HepG2 (cell line): ENCODE results near the gene TBCD. TPM values are rescaled to one million over a fixed set of nuclear protein-coding genes. Genes with fewer than 3 reads are reported as not detected.

Experiments used
- ATAC-seq: fragments of 200-7000 bp; cut with Tn5 transposase; 3 replicates; pipeline ENCODE4 v1.9.1; 2020; ENCODE audit warnings: mild to moderate bottlenecking, moderate library complexity
- BruUV-seq: library from RNA; stranded (reverse); fragments of 400-500 nt; replicated peaks from 2 replicates; lab custom pipeline; 2021; lab: Mats Ljungman, UMichigan
- CTCF ChIA-PET: fragments of 300-600 bp; formaldehyde crosslinking; extraction: SDS; loops from one replicate; lab custom pipeline; 2021; ENCODE audit warnings: low total read pairs, inconsistent platforms, low intra/inter-chr PET ratio; lab: Yijun Ruan, JAX
- POLR2A ChIA-PET: fragments of 350-600 bp; sonication (Branson Sonifier 250); formaldehyde crosslinking; loops from one replicate; lab custom pipeline; 2020; ENCODE audit warnings: antibody characterized with exemption, inconsistent platforms; lab: Yijun Ruan, JAX
- DNase-seq: peaks from one replicate; pipeline ENCODE4 v3.0.0-alpha.2; 2015; ENCODE audit warnings: low spot score
- FAIRE-seq: peaks from 3 replicates; lab custom pipeline; 2011; peaks lifted over from hg19 to GRCh38; lab: Jason Lieb, UNC
- H2AFZ ChIP-seq: one replicate; pipeline ENCODE4 v1.6.1; 2011; ENCODE audit warnings: low read length, inconsistent platforms
- H3K27ac ChIP-seq: fragments of 300-600 bp; 3 replicates; pipeline ENCODE4 v1.8.0; 2011; ENCODE audit warnings: mixed run types, mild to moderate bottlenecking, mixed read lengths, low read length, inconsistent platforms; ENCODE audit not compliant: insufficient read depth; ENCODE audit errors: extremely low read length
- H3K27me3 ChIP-seq, 2 experiments: fragments of 200-600 bp in 1 of 2; 2 replicates in 1 of 2; 3 replicates in 1 of 2; pipeline versions ENCODE4 v1.6.0 to v1.8.0; 2011; ENCODE audit warnings: low read length in 2 of 2, mild to moderate bottlenecking in 2 of 2, moderate library complexity in 2 of 2, inconsistent platforms in 1 of 2; ENCODE audit not compliant: insufficient read depth in 2 of 2, control insufficient read depth in 1 of 2
- H3K36me3 ChIP-seq, 2 experiments: fragments of 200-600 bp in 1 of 2; replicated peaks in 1 of 2; 2 replicates in 1 of 2; 3 replicates in 1 of 2; pipeline versions ENCODE4 v1.5.1 to v1.8.0; 2011; ENCODE audit warnings: low read length in 2 of 2, inconsistent platforms in 1 of 2; ENCODE audit not compliant: insufficient read depth in 2 of 2, control insufficient read depth in 1 of 2
- H3K4me1 ChIP-seq: 2 replicates; pipeline ENCODE4 v1.5.1; 2012; ENCODE audit warnings: low read length, inconsistent platforms; ENCODE audit not compliant: insufficient read depth
- H3K4me2 ChIP-seq: 2 replicates; pipeline ENCODE4 v1.6.0; 2011; ENCODE audit warnings: low read depth, low read length, inconsistent platforms
- H3K4me3 ChIP-seq, 3 experiments: fragments of 200-600 bp in 1 of 3; sonication (generic), shearing (Covaris generic) in 1 of 3; replicated peaks in 1 of 3; 2 replicates each; pipeline ENCODE4 v1.5.1; 2011 to 2016; ENCODE audit warnings: low read length in 3 of 3, inconsistent platforms in 2 of 3, low read depth in 2 of 3, mild to moderate bottlenecking in 2 of 3, control low read depth in 1 of 3, mixed read lengths in 1 of 3; ENCODE audit not compliant: insufficient read depth in 1 of 3
- H3K79me2 ChIP-seq: one replicate; pipeline ENCODE4 v1.6.1; 2011; ENCODE audit warnings: low read length, inconsistent platforms; ENCODE audit not compliant: insufficient read depth
- H3K9ac ChIP-seq: 2 replicates; pipeline ENCODE4 v1.6.0; 2011; ENCODE audit warnings: mild to moderate bottlenecking, low read depth, low read length, inconsistent platforms; ENCODE audit not compliant: insufficient read depth
- H3K9me3 ChIP-seq: 2 replicates; pipeline ENCODE4 v1.5.1; 2012; ENCODE audit warnings: mild to moderate bottlenecking, low read length
- H4K20me1 ChIP-seq: 2 replicates; pipeline ENCODE4 v1.6.0; 2011; ENCODE audit warnings: inconsistent platforms, mild to moderate bottlenecking, low read length, moderate library complexity; ENCODE audit not compliant: insufficient read depth
- BRCA1 ChIP-seq: sonication (generic); formaldehyde crosslinking; IDR thresholded peaks from 2 replicates; pipeline ENCODE4 v1.4.0; 2020; ENCODE audit warnings: missing genetic modification reagents
- SMAD3 ChIP-seq: sonication (generic); formaldehyde crosslinking; IDR thresholded peaks from 2 replicates; pipeline ENCODE4 v1.4.0; 2020; ENCODE audit warnings: missing genetic modification reagents
- ZNF501 ChIP-seq: sonication (generic); formaldehyde crosslinking; IDR thresholded peaks from 2 replicates; pipeline ENCODE4 v1.5.1; 2020; ENCODE audit warnings: mild to moderate bottlenecking, moderate library complexity, missing genetic modification reagents
- WGBS: methylation state at CpG from one replicate; pipeline ENCODE4 v1.1.6; 2017; ENCODE audit warnings: low lambda C conversion rate; 5-methylcytosine and 5-hydroxymethylcytosine counted together
- in situ Hi-C: cut with HindIII; loops from 2 replicates; pipeline ENCODE4 v1.10.0; 2017; ENCODE audit warnings: low pct_unique_long_range_greater_than_20kb; ENCODE audit not compliant: extremely low pct_ligation_motif_present
- intact Hi-C: fragments of 100-400 bp; cut with micrococcal nuclease; formaldehyde crosslinking; loops from one replicate; pipeline ENCODE4 v1.10.0; 2022; ENCODE audit not compliant: unreplicated experiment
- polyA plus RNA-seq, 8 experiments: library from polyadenylated mRNA; depleted of rRNA in 3 of 8; stranded (reverse) in 7 of 8; unstranded in 1 of 8; fragments of >200 nt; fragmentation: Illumina TruSeq in 4 of 8; extraction: Trizol in 4 of 8; gene quantifications; 2 replicates each; pipeline versions ENCODE4 v1.2.1 to v1.2.3, GENCODE V29; 2011 to 2016; ENCODE audit warnings: low read depth in 4 of 8, missing spikeins in 1 of 8, mixed read lengths in 1 of 8; ENCODE audit not compliant: insufficient read depth in 1 of 8
- total RNA-seq, 5 experiments: library from RNA; depleted of rRNA; stranded (reverse); fragments of >200 nt; fragmentation: Illumina TruSeq; extraction: Trizol; gene quantifications; 2 replicates each; pipeline ENCODE4 v1.2.3, GENCODE V29; 2016; ENCODE audit warnings: low read depth in 1 of 5
- TF ChIP-seq, protein P1 (sequence below): fragments of 450-650 bp; IDR thresholded peaks from 2 replicates; pipeline ENCODE4 v1.6.1; 2017

Gene TBCD
- total and polyA plus RNA-seq, 2 of the 13 experiments (the other 11 are each of a cell fraction or from before 2014, with no cell fraction given) = 33.9 to 54.8 TPM

- ChIA-PET CTCF (no interaction called here), POLR2A (no interaction called here)
- ATAC-seq = no peak
- no peak for TF ChIP-seq ZNF501
- TF ChIP-seq, protein P1, sequence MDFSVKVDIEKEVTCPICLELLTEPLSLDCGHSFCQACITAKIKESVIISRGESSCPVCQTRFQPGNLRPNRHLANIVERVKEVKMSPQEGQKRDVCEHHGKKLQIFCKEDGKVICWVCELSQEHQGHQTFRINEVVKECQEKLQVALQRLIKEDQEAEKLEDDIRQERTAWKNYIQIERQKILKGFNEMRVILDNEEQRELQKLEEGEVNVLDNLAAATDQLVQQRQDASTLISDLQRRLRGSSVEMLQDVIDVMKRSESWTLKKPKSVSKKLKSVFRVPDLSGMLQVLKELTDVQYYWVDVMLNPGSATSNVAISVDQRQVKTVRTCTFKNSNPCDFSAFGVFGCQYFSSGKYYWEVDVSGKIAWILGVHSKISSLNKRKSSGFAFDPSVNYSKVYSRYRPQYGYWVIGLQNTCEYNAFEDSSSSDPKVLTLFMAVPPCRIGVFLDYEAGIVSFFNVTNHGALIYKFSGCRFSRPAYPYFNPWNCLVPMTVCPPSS = no peak
- Histone ChIP-seq H3K27ac (no peak overlapping the region), H3K27me3 (no peaks in the 10 kb centered on the region), H3K79me2 (no peaks in the 10 kb centered on the region), H3K9me3 (no peaks in the 10 kb centered on the region), H3K36me3 (no peaks in the 10 kb centered on the region), H4K20me1 (no peaks in the 10 kb centered on the region), H3K9ac (no peak overlapping the region), H2AFZ (no peak overlapping the region), H3K4me3 (no peak overlapping the region), H3K4me2 (no peak overlapping the region), H3K4me1 (peaks cover 5% of the 10 kb centered on the region)
- no peak for DNase-seq
- in situ Hi-C loops = no loop called here
- no peak for FAIRE-seq
- 77% methylated on average over 2 of the region's 16 CpGs for WGBS
- BruUV-seq = no TSS peak
- intact Hi-C loops = no loop called here
Measured at GRCh38 chr17:82864713-82865248, 112.9 kb downstream of the TBCD start.

- H4K20me1 ChIP-seq = no peaks in the 10 kb centered on the region
- H3K9me3 ChIP-seq = no peaks in the 10 kb centered on the region
- peaks cover 2 to 3% of the 10 kb centered on the region in 2 experiments; a peak in 3 of 5 replicates for H3K36me3 ChIP-seq
- H3K4me2 ChIP-seq = no peak overlapping the region
- FAIRE-seq (no peak), DNase-seq (no peak), ATAC-seq (no peak)
- H3K79me2 ChIP-seq = no peaks in the 10 kb centered on the region
- ChIA-PET CTCF (no interaction called here), POLR2A (no interaction called here)
- no peak overlapping the region for H3K27ac ChIP-seq
- H3K9ac ChIP-seq = no peak overlapping the region
- in situ Hi-C loops (no loop called here), intact Hi-C loops (no loop called here)
- no peak overlapping the region for H3K4me3 ChIP-seq
- 96% methylated on average over 18 of the region's 23 CpGs for WGBS
- no TSS peak for BruUV-seq
- no peaks in the 10 kb centered on the region for H3K27me3 ChIP-seq
- no peak for TF ChIP-seq SMAD3
- no peak for TF ChIP-seq BRCA1 (CRISPR knock-in tag)
- peaks cover under 1% of the 10 kb centered on the region; the same call in 1 of the 2 replicates for H3K4me1 ChIP-seq
- H2AFZ ChIP-seq = no peak overlapping the region
Measured at GRCh38 chr17:82865274-82865673, 113.4 kb downstream of the TBCD start.
